Measurements from ENCODE around the gene SLF2.
"Not testable (repeated sequence)": the region's sequence is repeated elsewhere in the genome, so short reads cannot be mapped to it uniquely, and the experiment has no call there.

The SLF2 gene

GRCh38 chr10:100878291-100878910 lies 34.4 kb upstream of the SLF2 start:
- DNase-seq (ENCODE audit: low spot score) = no peak

DNA sequence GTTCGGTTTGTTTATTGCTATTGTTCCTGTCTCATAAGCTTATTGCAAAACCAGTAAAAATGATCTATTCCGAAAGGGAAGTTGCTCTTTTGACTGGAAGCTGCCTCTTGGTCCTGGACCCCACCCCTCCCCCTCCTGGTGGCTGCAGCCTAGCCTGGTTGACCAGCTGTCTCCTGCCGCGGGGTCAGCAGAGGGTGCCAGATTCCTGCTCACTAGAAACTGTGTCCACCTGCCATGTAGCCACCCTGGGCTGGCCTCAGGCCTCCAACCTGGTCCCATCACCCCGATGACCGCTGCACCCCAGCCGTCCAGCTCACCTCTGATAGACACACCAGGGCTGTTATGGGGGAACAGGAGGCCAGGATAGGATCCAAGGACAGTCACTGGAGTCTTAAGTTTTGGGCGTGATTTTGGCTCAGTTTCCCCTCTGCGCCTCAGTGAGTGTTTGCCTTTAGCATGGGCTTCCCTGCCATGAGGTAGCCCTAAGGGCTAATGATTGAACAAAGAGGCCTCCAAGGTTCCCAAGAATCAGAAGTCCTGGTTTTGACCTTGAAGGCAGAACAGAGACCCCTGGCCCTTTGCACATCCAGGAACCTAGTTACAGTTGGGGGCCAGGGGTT lies 32.9 kb upstream of the SLF2 start:
- DNase-seq (ENCODE audit: low spot score) = no peak

DNA sequence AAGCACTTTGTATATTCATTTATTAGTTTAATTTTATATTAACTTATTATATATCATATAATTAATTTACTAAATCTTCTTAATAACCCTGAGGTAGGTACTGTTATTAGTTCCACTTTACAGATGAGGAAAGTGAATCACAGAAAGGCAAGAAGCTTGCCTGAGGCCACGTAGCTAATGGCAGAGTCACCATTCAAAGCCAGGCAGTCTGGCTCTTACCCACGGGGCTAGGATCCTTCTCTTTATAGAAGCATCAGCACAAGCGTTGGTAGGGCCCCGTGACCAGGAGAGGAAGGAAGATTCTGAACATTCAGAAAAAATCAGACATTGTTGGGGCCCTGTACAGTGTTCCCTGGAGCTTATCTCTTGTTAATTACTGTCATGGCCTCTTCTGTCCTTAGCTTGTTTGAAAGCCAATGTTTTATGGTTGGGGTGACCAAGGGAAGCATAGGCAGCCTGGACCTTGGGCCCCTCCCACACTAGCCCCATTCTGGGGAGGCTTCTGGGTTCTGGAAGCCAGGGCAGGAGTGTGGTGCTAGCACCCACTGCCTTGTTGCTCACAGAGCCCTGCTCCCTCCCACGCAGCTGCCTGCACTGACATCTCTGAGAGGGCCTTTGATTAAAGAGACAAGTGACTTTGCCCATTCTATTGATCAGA lies 31.1 kb upstream of the SLF2 start:
- DNase-seq (ENCODE audit: low spot score) = no peak

- DNase-seq (ENCODE audit: low spot score) = no peak
These were observed 30.5 kb upstream of the SLF2 start for GRCh38 chr10:100882252-100882651.

- DNase-seq (ENCODE audit: low spot score) = no peak
These were observed 30.0 kb upstream of the SLF2 start for GRCh38 chr10:100882671-100883311.

DNA sequence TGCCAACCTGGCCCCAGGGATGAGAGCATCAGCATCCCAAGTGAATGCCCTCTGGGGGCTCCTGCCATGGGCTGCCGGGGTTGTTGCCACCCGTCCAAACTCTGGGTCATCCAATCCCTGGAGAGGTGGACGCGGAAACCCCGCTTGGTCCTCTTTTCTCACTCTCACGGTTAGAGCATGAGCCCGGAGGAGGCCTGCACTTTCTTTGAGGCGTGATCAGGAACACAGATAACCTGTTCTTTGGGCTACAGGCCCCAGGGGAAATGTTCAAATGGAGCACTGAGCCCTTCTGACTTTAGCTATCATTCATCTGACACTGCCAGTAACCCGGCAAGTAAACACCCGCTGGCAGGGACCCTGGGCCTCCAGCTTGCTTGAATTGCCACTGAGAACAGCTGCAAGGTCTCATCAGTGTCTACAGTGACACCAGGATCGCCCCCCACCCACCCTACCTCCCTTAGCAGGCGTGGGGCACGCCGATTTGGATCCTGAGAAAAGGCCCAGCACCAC lies 29.4 kb upstream of the SLF2 start:
- DNase-seq (ENCODE audit: low spot score) = no peak

- DNase-seq (ENCODE audit: low spot score) = not testable (repeated sequence)
These were observed 27.2 kb upstream of the SLF2 start for GRCh38 chr10:100885611-100886010.

- DNase-seq (ENCODE audit: low spot score) = no peak
These were observed 26.7 kb upstream of the SLF2 start for GRCh38 chr10:100886091-100886490.

DNA sequence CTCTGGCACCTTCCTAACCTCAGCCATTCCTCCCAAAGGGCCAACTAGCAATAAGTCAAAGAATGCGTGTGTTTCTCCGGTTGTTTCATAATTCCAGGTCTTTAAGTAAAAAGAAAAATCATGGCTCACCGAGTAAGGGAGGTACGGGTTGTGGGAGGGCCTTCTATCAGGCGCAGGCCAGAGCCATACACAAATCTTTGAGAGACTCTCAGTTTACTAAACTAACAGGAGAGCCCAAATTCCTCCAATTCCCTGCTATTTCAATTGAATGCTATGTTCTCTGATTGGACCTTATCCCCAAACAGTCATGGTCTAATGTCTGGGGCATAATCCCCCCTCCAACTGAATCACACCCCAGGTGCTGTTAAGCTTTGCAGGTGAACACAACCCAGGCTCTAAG lies 26.2 kb upstream of the SLF2 start:
- no peak for DNase-seq (ENCODE audit: low spot score)

DNA sequence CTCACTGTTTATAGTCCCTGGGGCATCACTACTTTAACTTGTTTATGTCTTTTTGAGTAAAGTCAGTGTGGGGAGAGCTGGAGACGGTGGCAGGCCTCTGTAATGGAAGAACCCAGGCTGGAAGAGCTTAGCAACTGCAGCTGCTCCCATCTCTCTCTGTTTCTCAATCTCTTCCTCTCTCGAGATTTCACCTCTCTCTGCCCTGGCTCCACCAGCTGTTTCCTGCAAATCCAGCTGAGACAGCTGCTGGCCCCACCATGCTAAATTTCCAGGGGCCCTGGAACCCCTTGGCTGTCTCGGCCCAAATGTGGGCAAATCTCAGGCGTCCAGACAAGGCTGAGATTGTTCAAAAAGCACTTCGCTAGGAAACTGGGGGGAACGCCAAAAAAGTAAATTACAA lies 25.8 kb upstream of the SLF2 start:
- DNase-seq (ENCODE audit: low spot score) = no peak

DNA sequence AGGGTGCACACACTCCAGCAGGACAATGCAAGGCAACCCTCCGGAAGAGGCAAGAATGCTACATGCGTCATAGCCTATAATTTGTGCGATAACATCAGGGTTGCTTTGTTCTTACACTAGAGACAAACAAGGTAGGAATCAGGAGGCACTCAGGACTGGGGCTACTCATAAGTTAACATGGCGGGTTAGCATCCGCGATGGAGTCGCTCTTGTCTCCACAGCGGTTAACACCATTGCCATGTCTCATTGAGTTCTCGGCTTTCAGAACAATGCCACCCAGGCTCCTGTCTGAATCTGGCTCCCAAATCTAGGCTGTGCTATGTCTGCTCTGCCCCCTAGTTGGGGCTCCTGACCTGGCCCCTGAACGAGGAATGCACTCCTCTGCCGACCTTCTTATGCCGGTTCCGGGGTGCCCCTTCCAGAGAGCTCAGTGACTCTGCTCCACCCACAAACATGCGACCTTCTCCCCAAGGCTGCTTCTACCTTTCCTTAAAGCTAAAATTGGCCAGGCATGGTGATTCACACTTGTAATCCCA lies 24.9 kb upstream of the SLF2 start:
- no peak for DNase-seq (ENCODE audit: low spot score)

- DNase-seq (ENCODE audit: low spot score) = no peak
These were observed 23.8 kb upstream of the SLF2 start for GRCh38 chr10:100888957-100889356.

DNA sequence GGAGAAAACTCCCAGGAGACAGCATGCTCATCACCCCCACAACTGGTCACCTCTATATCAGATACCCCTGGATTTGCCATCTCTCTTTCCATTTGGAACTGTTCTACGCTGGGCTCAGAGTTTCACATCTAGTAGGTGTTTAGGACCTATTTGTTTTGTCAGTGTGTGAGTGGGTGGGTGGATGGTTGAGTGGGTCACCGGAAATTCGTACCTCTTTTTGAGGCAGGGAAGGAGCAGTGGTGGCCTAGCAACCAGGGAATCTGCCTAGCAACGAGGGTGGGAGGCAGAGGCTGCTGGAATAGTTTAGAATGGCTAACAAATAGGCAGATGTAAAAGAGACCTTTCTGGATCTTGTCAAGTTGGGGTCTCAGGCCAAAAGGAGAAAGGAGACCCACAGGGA lies 23.2 kb upstream of the SLF2 start:
- no peak for DNase-seq (ENCODE audit: low spot score)

GRCh38 chr10:100890141-100890672 lies 22.6 kb upstream of the SLF2 start:
- no peak for DNase-seq (ENCODE audit: low spot score)

DNA sequence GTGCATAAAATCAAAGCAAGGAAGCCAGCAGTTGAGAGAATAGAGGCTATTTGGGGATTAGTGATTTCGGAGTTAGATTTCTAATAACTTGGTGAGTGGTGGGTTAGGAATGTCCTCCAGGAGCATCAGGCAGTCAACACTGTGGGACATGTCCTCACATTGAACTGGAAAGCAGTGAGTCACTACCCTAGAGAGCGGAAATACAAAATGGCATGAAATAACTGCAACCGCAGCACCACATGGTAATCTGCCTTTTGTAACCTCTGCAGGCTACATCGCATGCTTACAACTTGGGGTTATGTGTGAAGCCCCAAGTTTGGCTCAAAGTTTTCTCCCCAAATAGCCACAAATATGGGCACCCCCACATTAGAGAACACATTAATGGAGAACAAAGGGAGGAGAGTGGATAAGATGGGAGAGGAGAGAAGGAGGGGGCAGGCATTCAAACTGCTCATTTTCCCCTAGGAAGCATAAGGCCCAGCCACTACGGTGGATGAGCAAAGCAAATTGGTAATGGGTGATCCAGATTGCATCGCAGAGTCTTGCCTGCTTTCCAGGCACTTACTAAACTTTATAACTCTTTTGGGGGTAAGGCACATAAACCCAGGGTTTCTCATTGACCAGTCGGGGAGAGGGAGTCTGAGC lies 22.0 kb upstream of the SLF2 start:
- no peak for DNase-seq (ENCODE audit: low spot score)

DNA sequence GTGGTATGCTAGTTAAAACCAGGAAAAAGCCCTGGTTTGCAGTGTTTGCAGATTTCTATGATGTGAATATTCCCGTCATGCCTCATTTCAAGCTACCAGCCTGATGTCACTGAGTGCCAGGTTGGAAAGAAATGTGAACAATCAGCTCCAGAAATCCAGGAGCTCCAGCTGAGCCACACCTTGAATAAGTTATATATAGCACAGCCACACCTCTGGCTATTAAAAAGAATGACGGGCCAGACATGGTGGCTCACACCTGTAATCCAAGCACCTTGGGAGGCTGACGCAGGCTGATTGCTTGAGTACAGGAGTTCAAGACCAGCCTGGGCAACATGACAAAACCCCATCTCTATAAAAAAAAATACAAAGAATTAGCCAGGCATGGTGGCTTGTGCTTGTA lies 18.7 kb upstream of the SLF2 start:
- no peak for DNase-seq (ENCODE audit: low spot score)

DNA sequence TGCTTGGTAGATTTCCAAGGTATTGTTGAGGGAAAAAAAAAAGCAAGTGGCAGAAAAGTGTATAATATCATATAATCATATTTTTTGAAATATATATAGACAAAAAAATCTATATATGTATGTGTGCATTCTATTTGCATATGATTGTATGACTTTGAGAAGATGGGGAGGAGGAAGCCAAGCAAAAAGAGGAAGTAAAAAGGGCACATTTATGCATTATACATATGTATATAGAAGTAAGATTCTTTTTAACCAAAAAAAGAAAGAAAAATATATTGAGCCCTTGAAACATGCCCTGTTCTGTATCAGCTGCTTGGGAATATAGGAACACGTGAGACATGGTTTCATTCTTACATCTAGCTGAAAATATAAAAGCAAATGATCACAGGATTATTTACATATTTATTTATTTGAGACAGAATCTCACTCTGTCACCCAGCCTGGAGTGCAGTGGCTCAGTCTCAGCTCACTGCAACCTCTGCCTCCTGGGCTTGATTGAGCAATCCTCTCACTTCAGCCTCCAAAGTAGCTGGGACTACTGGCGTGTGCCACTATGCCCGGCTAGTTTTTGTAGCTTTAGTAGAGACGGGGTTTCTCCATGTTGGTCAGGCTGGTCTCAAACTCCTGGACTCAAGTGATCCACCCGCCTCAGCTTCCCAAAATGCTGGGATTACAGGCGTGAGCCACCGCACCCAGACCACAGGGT lies 18.0 kb upstream of the SLF2 start:
- DNase-seq (ENCODE audit: low spot score) = no peak

DNA sequence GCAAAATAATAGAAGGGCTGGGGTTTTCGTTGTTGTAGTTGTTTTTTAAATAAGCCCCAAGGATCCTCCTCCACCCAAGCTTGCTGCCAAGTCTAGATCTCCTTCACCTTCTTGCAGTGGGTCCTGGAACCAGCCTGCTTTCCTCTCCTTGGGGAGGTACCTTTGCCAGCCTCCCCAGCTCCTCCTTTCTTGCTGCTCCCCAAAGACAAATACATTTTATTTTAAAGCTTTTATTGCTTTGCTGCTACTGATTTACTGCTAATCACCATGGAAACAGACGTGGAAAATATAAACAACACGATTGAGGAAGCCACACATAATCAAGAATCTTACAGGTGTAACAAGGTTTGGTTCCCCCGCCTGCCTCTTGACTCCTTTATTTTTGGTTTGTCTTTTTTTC lies 17.4 kb upstream of the SLF2 start:
- no peak for DNase-seq (ENCODE audit: low spot score)

DNA sequence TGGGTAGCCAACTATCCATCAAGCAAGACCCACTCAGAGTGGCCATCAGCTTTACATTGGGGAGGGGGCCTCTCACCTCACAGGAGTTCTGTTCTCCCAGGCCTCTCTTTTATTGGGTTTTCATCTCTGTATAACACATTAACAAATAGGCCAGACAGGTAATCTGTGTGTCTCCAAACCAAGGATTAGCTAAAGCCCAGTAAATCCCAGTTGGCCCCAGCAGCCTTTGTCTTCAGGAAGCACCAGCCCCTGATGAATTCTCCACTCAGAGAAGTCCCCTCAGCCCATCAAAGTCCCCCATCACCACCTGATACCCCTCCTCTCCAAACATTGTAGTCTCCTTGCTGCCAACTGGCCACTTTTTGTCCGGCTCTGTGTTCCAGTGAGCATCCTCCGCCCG lies 16.9 kb upstream of the SLF2 start:
- DNase-seq (ENCODE audit: low spot score) = no peak

DNA sequence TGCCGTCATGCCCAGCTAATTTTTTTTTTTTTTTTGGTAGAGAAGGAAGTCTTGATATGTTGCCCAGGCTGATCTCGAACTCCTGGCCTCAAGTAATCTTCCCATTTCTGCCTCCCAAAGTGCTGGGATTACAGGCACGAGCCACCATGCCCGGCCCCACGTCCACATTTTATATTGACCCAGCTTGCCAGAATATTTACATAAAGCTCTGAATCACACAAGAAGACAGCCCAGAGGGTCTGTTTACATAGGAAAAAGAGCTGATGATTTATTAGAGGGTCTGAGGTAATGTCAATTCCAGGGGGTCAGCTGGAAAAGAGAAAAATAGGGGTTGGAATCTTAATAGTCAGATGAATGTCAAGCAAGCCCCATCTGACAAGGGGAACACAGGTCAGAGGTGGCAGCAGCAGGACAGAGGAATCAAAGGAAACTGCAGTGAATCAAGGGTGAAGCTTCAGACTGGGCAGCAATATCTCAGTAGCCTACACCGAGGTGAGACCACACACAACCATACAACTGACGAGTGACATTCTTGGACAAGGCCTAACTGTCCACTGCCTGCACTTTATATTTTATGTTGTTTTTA lies 15.8 kb upstream of the SLF2 start:
- DNase-seq (ENCODE audit: low spot score) = no peak

- no peak for DNase-seq (ENCODE audit: low spot score)
These were observed 14.8 kb upstream of the SLF2 start for GRCh38 chr10:100897976-100898375.

Measured in hematopoietic multipotent progenitor cell treated with erythropoietin and hydrocortisone succinate and interleukin-3 and kit ligand, for 17 days (in vitro differentiated cells).